Measurements from ENCODE around the gene SRPK3. TPM values are rescaled to one million over a fixed set of nuclear protein-coding genes. Genes with fewer than 3 reads are reported as not detected.

The SRPK3 gene
- total and polyA plus RNA-seq, 2 donors from 2014 or later: 0.58 to 1.1 TPM

- Histone ChIP-seq H3K36me3 (ENCODE audit: control insufficient read depth in 2 of 3, insufficient read depth in 3 of 3, low read length in 3 of 3) (no peaks in the 10 kb centered on the region), H3K27me3 (ENCODE audit: control insufficient read depth, insufficient read depth, low read length) (no peaks in the 10 kb centered on the region), H3K9ac (ENCODE audit: low read length in 3 of 3) (no peak overlapping the region), H3K4me3 (ENCODE audit: low read length in 3 of 3) (no peak overlapping the region), H3K4me1 (ENCODE audit: control insufficient read depth in 2 of 3, insufficient read depth in 2 of 3, low read depth in 1 of 3, low read length in 3 of 3) (peaks cover 0 to 1% (median 0%) of the 10 kb centered on the region in 3 donors), H3K9me3 (ENCODE audit: control insufficient read depth in 2 of 3, insufficient read depth in 1 of 3, low read length in 3 of 3) (no peaks in the 10 kb centered on the region), H3K27ac (ENCODE audit: low read depth in 2 of 2, low read length in 2 of 2) (no peak overlapping the region)
- FAIRE-seq (no peak), DNase-seq (no peak)
- intact Hi-C loops (cut with DNase I): no loop called here
- TF ChIP-seq, protein P1, sequence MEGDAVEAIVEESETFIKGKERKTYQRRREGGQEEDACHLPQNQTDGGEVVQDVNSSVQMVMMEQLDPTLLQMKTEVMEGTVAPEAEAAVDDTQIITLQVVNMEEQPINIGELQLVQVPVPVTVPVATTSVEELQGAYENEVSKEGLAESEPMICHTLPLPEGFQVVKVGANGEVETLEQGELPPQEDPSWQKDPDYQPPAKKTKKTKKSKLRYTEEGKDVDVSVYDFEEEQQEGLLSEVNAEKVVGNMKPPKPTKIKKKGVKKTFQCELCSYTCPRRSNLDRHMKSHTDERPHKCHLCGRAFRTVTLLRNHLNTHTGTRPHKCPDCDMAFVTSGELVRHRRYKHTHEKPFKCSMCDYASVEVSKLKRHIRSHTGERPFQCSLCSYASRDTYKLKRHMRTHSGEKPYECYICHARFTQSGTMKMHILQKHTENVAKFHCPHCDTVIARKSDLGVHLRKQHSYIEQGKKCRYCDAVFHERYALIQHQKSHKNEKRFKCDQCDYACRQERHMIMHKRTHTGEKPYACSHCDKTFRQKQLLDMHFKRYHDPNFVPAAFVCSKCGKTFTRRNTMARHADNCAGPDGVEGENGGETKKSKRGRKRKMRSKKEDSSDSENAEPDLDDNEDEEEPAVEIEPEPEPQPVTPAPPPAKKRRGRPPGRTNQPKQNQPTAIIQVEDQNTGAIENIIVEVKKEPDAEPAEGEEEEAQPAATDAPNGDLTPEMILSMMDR (IDR thresholded peaks at IDR 0.05; ENCODE audit: borderline replicate concordance, extremely low read depth, insufficient read depth): no peak
These were observed 19.9 kb downstream of the SRPK3 start for GRCh38 chrX:153800746-153801145.

GRCh38 chrX:153801669-153802068, 20.8 kb downstream of the SRPK3 start:
- no peak overlapping the region for H3K27ac ChIP-seq (ENCODE audit: low read depth in 2 of 2, low read length in 2 of 2)
- no peaks in the 10 kb centered on the region for H3K4me1 ChIP-seq (ENCODE audit: control insufficient read depth in 2 of 3, insufficient read depth in 2 of 3, low read depth in 1 of 3, low read length in 3 of 3)
- no peaks in the 10 kb centered on the region for H3K27me3 ChIP-seq (ENCODE audit: control insufficient read depth, insufficient read depth, low read length)
- DNase-seq (no peak), FAIRE-seq (no peak)
- no peak overlapping the region for H3K4me3 ChIP-seq (ENCODE audit: low read length in 3 of 3)
- no peaks in the 10 kb centered on the region for H3K36me3 ChIP-seq (ENCODE audit: control insufficient read depth in 2 of 3, insufficient read depth in 3 of 3, low read length in 3 of 3)
- H3K9ac ChIP-seq (ENCODE audit: low read length in 3 of 3): no peak overlapping the region
- intact Hi-C loops (cut with DNase I): no loop called here
- TF ChIP-seq, protein P1 (IDR thresholded peaks at IDR 0.05; ENCODE audit: borderline replicate concordance, extremely low read depth, insufficient read depth): no peak
- H3K9me3 ChIP-seq (ENCODE audit: control insufficient read depth in 2 of 3, insufficient read depth in 1 of 3, low read length in 3 of 3): no peaks in the 10 kb centered on the region

- DNase-seq: peak in 1 of 5 donors; percentile 30
- H3K4me1 ChIP-seq (ENCODE audit: control insufficient read depth in 2 of 3, insufficient read depth in 2 of 3, low read depth in 1 of 3, low read length in 3 of 3): no peaks in the 10 kb centered on the region
These were observed 21.7 kb downstream of the SRPK3 start for GRCh38 chrX:153802513-153803045.

More at GRCh38 chrX:153802513-153803045, 21.7 kb downstream of the SRPK3 start:
- no peaks in the 10 kb centered on the region for H3K9me3 ChIP-seq (ENCODE audit: control insufficient read depth in 2 of 3, insufficient read depth in 1 of 3, low read length in 3 of 3)
- H3K27me3 ChIP-seq (ENCODE audit: control insufficient read depth, insufficient read depth, low read length): no peaks in the 10 kb centered on the region
- H3K4me3 ChIP-seq (ENCODE audit: low read length in 3 of 3): no peak overlapping the region
- intact Hi-C loops (cut with DNase I): no loop called here
- FAIRE-seq: no peak
- TF ChIP-seq, protein P1 (IDR thresholded peaks at IDR 0.05; ENCODE audit: borderline replicate concordance, extremely low read depth, insufficient read depth): no peak
- no peaks in the 10 kb centered on the region for H3K36me3 ChIP-seq (ENCODE audit: control insufficient read depth in 2 of 3, insufficient read depth in 3 of 3, low read length in 3 of 3)
- H3K9ac ChIP-seq (ENCODE audit: low read length in 3 of 3): no peak overlapping the region
- H3K27ac ChIP-seq (ENCODE audit: low read depth in 2 of 2, low read length in 2 of 2): no peak overlapping the region

Measured in kidney (tissue), 14 donors.